NCI-H774 (cell line): ENCODE measurements around the gene GPLD1.

Experiments
- DNase-seq: peaks from one replicate; lab custom pipeline; 2025; lab: John Stamatoyannopoulos, UW

The GPLD1 gene

DNA sequence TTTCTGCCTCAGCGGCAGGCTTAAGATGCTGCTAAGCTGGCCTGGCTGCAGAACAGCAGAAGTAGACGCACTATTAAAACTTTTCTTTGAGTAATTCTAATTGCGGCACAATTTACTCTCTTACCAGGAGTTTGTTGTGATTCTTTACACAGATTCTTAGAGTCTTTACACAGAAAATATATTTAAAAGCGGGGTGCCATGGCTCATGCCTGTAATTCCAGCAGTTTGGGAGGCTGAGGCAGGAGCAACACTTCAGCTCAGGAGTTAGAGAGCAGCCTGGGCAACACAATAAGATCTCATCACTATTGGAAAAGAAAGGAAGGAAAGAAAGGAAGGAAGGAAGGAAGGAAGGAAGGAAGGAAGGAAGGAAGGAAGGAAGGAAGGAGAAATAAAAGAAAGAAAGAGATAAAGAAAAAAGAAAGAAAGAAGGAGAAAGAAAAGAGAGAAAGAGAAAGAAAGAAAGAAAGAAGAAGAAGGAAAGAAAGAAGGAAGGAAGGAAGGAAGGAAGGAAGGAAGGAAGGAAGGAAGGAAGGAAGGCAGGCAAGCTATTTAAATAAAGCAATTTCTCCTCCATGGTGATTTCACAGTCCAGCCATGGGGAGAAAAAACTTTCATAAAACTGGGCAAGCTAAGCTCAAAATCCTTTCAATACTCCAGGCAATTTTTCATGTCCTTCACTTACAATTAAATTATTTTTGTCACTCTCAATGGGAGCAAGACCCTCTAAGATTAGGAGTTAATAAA is 107.7 kb downstream of the GPLD1 start:
- no peak for DNase-seq

DNA sequence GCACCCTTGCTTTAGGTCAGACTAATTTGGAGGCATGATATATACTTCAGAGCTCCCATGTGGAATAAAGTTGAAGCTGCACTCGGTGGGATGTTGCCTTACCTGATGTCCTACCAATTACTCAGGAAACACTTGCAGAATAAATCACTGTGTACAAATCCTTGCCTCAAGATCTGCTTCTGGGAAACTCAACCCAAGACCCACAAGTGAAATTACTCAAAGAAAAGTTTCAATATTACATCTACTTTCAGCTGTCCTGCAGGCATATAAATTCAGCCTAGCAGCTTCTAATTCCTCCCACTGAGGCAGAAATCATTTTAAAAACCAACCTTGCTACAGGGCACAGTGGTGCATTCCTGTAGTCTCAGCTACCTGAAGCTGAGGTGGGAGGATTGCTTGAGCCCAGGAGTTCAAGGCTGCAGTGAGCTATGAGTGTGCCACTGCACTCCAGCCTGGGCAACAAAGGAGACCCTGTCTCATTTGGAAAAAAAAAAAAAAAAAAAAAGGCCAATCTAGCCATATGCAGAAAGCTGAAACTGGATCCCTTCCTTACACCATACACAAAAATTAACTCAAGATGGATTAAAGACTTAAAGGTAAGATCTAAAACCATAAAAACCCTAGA is 110.8 kb downstream of the GPLD1 start:
- DNase-seq: no peak
